CD4-positive, alpha-beta T cell treated with Interleukin-2 at 100 ng/mL for 4 hours (primary cell): ENCODE measurements around the gene KRTAP9-7.

ENCODE experiments used
- DNase-seq: peaks from one replicate; pipeline ENCODE4 v3.0.0-alpha.2; 2020; ENCODE audit warnings: low spot score

Gene KRTAP9-7

DNA sequence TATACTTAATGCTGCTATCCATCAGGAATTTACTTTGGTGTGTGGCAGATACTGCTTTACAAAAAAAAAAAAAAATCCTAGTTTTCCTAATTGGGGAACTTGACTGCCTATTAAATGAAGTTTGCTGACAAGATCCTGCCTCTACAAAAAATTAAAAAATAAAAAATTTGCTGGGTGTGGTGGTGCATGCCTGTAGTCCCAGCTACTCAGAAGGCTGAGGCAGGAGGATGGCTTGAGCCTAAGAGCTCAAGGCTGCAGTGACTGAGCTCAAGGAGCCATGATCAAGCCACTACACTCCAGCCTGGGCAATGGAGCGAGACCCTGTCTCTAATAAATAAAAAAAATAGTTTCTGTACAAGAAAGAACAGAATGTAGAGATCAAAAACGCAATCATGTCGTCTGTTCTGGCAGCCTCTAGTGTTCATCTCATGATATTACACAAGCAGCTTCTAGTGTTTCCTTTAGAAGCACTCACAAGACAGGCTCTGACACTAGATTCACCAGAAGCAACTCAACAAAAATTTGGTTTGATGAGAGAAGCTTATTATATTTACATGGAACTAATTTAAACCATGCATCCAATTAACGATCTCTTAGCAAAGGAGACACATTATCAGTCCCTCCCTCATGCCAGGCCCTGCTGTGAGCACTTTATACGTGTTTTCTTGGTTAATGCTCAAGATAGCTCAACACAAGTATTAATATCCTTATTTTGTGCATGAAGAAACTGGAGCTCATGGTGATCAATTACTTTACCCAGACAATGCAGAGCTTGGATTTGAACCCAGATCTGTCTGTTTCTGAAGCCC, 46.8 kb downstream of the KRTAP9-7 start:
- peak; percentile 67 for DNase-seq

- DNase-seq, result no peak
Observed at GRCh38 chr17:41322903-41323895, 47.7 kb downstream of the KRTAP9-7 start.

DNA sequence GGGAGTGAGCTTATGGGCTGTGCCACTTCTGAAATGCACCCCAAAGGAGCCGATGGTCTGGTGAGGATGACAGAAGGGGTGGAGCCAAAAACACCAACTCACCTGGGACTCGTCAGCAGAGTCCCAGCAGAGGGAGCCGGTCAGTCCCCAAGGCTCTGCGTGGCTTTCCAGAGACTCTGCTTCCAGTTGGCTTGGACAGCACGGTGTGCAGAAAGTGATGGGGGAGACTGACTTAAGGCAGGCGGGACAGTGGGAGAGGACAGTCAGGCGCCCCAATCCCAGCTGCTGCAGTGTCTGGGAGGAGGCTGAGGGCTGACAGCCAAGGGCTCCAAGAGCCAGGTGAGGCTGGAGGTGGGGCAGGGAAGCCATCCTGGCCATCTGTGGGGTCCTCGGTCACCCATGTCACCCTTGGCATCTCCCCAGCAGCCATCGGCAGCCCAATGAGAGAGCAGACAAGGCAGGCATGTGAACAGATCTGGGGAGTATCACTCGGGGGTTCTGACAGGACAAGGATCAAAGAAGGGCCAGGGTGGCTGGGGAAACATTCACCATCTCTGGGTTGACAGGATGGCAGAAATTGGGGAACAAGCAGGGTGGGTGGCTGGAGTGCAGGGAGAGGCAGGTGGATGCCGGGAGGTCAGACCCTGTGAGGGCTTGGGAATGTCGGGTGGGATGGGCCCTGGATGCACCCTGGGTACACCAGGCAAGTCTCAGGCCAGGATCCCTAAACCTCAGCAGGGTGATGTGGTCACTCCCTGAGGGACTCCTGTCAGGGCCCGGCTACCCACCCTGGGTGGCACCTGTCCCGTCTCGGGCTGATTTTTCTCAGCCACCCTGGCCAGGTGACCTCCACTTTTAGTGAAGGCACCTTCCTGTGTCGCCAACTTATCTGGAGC, 48.9 kb downstream of the KRTAP9-7 start:
- peak; percentile 33 for DNase-seq

- DNase-seq, result no peak
Observed at GRCh38 chr17:41325126-41325525, 49.6 kb downstream of the KRTAP9-7 start.

DNA sequence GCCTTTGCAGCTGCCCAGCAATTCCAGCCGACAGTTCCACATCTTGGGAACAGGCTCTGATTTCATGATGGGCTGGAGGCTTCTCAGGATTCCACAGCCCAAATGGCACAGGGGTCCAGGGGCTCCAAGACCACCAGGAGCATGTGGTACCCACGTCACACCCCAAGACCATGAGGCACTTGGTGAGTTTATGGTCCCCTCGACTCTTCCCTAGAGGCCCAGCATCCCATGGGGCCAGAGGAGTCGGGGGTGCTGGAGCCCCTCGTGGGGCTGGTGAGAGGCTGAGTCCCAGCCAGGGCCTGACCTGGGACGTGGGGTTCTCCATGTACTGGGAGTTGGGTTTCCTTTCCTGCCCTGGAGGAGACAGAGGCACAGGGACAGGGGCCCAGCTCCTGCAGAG, 50.1 kb downstream of the KRTAP9-7 start:
- DNase-seq, result no peak
